NAMALWA (cell line): ENCODE measurements around the gene KLHL29.
A peak's percentile ranks its signal among the peaks of the same experiment; 100 is the strongest.

Source experiments
- DNase-seq: peaks from one replicate; pipeline ENCODE4 v3.0.0-alpha.2; 2015; ENCODE audit warnings: low spot score

KLHL29 gene

DNA sequence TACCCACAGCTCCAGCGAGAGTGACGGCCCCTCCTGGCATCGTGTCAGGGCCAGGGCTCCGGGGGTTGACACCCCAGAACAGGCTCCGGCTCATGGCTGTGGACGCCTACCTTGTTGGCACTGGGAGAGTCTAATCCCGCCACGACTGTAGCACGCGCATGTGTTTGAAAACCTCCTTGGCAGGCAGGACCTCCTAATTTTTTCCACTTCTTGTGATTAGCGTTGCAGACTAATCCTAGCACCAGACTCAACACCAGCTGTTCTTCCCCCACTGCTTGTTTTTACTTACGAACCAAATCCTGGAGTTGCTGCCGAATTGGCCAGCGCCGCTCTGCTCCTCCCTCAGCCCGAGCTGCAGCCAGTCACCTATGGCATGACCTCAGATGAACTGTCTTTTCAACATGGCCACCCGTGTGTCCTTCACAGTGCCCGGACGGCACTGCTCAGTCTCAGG, 110.7 kb downstream of the KLHL29 start:
- no peak for DNase-seq

GRCh38 chr2:23496456-23496855, 111.5 kb downstream of the KLHL29 start:
- DNase-seq, result no peak

GRCh38 chr2:23497063-23497462, 112.1 kb downstream of the KLHL29 start:
- no peak for DNase-seq

DNA sequence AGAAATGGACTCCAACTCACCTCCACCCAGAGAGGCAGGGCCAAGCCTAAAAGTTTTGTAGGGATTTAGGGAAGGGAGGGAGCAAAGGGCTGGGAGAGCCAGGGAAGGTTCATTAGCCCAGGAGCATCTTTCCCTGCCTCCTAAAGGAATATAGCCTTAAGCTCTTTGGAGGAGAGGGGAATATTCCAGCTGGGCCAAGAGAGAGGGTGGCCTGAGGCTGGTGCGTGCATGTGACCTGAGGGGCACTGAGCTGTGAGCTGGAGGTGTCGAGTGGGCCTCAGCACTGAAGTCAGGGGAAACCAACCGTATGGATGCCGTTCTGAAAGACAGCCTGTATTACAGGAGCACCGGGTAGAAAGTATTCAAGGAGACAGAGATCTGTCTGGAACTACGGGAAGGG, 112.6 kb downstream of the KLHL29 start:
- DNase-seq, result no peak

DNA sequence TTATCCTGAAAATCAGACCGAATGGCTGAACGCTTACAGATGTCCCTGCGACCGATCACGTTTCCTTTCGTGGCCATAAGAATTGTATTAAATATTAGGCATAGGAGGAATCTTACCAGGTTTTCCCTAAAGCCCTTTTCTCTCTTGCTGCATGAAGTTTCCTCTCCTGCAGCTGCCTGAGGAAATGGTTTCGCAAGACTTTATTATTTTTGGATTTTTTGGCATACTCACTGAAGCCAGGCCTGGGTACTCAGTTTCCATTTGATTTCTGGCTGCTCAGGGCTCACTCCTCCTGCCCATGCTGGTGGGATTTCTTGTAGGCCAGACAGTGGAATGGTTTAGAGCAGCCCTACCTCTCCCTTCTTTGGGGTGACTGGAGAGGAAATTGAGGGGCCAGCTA, 114.0 kb downstream of the KLHL29 start:
- DNase-seq, result no peak

GRCh38 chr2:23499439-23499838, 114.5 kb downstream of the KLHL29 start:
- DNase-seq, result no peak

DNA sequence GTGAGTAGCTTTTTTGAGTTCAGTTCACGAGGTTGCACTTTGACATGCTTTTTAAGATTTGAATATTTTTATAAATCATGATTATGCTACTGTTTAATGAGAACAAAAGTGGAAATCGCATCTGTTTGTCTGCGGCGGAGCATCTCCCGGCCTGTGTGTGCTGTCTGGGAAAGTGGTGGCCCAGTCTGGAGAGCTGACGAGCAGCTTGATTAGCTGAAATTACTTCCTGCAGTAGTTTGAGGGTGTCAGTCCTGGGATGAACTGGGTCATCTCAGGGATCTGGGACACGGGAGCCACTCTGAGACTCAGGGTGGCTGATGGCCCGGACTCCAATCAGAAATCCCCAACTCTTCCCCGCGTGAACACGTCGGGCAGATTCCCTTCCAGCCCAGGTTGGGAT, 115.9 kb downstream of the KLHL29 start:
- no peak for DNase-seq

- DNase-seq, result no peak
These were observed 117.1 kb downstream of the KLHL29 start for GRCh38 chr2:23502096-23502495.

- DNase-seq, result no peak
These were observed 118.1 kb downstream of the KLHL29 start for GRCh38 chr2:23503097-23503496.

- DNase-seq, result no peak
These were observed 118.7 kb downstream of the KLHL29 start for GRCh38 chr2:23503682-23504081.

DNA sequence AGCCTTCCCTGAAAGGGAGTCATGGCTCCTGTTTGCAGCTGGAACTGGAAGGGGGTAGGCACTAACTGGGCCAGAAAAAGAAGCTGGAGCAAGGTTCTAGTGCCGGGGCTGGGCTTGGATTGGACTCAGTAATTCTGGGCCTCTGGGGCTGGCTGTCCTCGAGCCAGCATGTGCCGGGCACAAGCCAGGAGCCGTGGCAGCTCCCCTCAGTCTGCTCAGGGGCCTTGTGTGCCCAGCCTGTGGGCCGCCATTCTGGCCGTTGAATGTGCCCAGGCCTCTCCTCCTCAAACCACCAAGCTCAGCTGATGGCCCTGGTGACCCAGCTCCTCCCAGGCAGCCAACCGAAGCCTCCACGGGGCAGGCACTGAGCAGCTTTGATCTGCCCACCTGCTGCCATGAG, 119.6 kb downstream of the KLHL29 start:
- no peak for DNase-seq

GRCh38 chr2:23505218-23505983, 120.4 kb downstream of the KLHL29 start:
- DNase-seq, result peak; percentile 8

DNA sequence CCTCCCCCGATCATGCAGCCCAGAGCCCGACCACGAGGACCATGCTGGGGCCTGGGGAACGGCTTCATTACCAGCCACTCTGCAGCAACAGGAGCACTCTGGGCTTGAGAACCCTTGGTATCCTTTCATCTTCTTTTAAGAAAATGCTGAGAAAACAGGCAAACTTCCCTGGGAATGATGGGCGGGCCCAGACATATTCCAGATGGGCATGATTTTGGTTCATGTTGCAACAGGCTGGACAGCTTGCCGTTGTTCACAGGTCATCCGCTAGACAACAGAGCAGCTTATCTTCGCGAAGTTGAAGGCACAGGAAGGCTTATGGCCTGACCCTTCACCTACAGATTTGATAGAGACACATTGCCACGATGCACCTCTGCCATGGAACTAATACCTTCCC, 121.0 kb downstream of the KLHL29 start:
- no peak for DNase-seq

DNA sequence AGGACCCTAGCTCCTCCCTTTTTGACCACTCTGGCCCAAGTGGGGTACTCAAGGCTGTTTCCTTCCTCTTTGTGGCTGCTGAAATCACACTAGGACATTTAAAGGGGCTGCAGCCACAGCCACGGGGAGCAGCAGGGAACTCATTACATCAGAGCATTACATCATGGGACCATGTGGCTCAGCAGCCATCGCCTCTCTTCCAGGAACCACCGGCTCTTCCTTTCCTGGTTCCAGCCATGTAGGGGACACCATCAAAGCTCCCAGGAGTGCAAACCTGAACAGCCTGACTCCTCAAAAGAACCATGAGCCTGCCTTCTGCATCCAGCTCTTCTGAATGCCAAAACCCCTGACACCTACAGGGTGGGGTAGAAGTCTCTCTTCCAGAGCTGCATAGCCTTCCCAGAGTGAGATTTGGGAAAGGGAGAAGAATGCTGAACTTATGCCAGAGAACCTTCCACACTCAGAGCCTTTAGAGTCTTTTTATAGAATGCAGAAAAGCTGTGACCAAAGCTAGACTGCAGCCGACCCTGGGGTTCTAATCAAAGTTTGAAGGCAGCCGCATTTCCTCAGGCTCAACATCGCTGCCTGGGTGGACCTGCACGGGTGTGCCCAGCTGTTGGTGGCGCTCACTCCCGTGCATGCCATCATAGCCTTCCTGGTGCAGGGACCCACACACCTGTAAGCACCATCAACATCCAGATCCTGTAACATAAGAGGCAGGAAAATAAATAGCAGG, 121.7 kb downstream of the KLHL29 start:
- no peak for DNase-seq

DNA sequence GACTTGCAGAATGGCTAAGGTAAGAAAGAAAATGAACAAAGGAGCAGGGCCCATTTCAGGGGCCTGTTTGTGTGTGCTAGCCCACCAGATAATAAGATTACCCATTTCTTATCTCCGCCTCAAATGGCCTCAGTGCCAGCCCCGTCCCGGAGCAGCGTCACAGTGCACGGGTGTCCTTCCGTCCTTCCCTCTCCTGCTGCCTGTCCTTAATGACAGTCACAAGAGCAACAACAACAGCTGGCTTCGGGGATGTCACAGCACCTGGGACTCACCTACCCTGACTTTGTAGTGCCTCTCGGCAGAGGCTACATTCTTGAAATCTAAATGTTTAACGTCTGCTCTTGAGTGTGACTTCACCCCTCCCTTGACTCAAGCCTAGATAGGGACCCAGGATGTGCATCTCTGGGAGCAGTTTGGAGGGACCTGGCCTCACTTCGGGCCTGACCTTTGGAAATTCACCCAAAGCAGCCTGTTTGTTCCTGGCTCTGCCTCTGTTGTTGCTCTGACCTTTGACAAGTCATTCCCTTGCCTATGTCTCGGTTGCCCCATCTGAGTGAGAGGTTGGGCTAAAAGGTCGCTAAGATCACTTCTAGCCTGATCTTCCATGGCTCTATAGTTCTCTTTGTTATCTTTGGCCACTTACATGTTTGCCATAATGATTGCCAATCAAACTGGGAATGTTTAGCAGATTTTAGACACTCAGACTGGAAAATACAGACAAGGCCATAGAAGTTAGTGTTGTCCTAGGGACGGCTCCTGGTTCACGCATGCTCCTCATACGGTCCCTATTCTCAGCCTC, 122.5 kb downstream of the KLHL29 start:
- no peak for DNase-seq

- no peak for DNase-seq
These were observed 123.0 kb downstream of the KLHL29 start for GRCh38 chr2:23508066-23508390.

DNA sequence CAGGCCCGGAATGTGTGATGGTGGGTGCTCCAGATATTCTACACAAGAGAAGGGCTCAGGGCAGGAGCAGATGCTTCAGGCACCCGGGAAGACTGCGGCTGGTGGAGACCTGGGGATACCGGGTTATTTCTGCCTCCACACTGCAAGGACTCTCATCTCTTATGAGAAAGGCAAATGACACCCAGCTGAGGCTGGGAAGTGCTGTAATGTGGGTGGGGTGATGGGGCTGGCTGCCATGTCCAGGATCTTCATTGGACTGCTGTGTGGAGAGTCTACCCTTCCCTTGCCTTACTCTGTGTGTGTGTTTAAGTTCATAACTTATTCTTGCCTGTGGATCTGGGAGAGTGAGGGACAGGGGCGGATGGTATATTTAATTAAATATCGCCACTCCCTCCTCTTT, 124.1 kb downstream of the KLHL29 start:
- DNase-seq, result no peak

DNA sequence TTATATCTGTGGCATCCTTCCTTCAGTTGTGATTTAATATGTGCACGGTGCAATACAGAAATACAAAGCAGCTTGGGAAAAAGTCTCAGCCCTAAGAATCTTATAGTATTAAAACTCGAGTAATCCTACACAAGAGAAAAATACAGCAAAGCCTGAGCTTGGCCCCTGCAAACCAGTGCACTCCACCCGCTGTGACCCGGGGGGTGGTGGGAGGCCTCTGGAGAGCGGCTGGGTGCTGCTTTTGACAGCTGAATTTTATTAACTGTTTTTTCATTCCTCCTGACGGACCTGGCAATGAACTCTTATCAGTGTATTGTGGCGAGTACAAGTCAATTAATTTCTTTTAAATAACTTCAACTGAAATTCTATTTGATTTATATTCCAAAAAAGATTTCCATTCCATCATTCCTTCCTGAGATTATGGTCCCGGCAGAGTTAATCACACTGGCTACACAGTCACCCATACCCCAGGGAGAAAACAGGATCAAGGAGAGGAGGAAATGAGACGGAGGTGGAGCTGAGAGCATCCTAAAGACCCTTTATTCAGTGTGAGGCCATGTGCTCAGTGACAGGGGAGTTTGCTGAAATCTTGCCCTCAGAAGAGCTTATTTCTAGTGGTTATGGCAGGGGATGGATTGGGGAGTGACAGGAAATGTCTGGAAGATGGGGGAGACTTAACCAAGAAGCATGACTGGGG, 124.8 kb downstream of the KLHL29 start:
- DNase-seq, result no peak

DNA sequence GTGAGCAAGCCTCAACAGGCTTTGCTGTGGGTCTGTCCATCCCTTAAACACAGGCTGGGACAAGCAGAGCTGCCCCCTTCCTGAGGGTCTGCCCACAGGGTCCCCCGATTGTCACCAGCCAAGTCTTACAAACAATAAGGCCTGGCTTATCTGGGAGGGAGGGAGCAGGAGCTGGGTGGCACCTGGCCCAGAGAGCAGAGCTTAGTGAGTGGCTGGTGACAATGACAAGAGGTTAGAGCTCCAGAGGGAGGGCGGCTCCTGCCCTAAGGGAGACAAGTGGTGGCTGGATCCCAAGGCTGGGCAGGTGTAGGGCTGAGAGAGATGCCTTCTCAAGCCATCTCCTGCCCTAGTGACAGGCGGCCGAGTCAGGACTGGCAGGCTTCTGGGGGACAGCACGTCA, 125.5 kb downstream of the KLHL29 start:
- DNase-seq, result no peak

DNA sequence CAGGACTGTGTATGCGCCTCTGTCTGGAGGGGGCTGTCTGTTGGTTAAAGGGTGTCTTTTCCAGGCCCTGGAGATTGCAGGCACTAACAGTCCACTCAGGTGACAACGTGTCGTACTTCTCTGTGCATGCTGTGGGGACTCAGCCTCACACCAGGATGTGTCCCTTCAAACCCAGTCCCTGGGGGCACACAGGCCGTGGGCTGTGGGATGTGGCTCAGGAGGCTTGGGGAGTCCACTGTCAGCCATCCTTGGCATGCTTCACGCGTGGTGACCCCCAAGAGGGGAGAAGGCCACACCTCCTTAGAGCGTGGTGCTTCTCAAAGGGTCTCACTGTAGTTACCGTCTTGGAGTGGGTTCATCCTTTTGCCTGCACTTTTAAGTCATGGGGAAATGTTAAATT, 127.8 kb downstream of the KLHL29 start:
- no peak for DNase-seq

DNA sequence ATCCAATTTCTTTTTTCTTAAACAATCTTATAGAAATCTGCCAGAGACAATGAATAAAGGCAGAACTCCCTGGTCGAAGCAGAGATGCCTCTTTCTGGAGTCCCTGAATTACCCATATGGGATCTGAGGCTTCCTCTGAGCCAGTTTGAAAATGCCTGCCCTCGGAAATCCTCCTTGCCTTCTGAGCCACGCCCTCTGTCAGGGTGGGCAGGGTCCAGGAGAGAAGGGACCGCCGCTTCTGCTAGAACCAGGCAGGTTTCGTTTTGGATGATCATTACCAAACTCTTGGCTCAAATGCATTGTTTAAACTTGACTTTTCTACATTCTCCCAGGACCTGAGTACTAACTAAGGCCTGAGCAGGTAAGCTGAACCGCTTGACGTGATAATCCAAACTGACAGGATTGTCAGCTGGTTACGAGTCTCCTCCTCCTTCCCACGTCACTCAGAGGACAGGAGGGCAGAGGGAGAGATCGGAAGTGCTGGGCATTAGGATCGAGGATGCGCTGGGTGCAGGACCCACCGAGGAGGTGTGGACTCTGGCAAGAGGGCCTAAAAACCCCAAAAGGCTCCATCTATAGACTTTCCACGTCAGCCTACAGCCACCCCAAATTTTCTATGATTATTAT, 128.4 kb downstream of the KLHL29 start:
- no peak for DNase-seq
